Vagina (tissue), 2 donors: Measurements from ENCODE around the gene HYOU1.

ENCODE experiments used
- CTCF ChIP-seq, 3 experiments: fragments of 450-650 bp in 2 of 3; fragments of 200-600 bp in 1 of 3; sonication (generic) in 1 of 3; IDR thresholded peaks; one replicate each; pipeline ENCODE4 v1.5.1; 2017 to 2019; ENCODE audit warnings: antibody characterized with exemption in 3 of 3, mild to moderate bottlenecking in 2 of 3, moderate library complexity in 2 of 3
- POLR2A ChIP-seq, 2 donors: fragments of 450-650 bp; IDR thresholded peaks; one replicate each; pipeline ENCODE4 v1.6.1; 2017; ENCODE audit warnings: antibody characterized with exemption in 2 of 2, mild to moderate bottlenecking in 2 of 2, moderate library complexity in 2 of 2
- POLR2AphosphoS5 ChIP-seq, 2 donors: sonication (generic); formaldehyde crosslinking; IDR thresholded peaks; one replicate each; pipeline ENCODE4 v1.9.0; 2017; ENCODE audit warnings: antibody characterized with exemption in 2 of 2, mild to moderate bottlenecking in 2 of 2, low read depth in 1 of 2; ENCODE audit not compliant: insufficient read depth in 1 of 2

- no peak for TF ChIP-seq CTCF (IDR thresholded peaks at IDR 0.05)
- TF ChIP-seq POLR2A (IDR thresholded peaks at IDR 0.05) = no peak
- TF ChIP-seq POLR2AphosphoS5 (IDR thresholded peaks at IDR 0.05; ENCODE audit: insufficient read depth in 1 of 2, low read depth in 1 of 2) = no peak
Measured at GRCh38 chr11:119049081-119049480, 7.9 kb downstream of the HYOU1 start.
